Neuronal stem cell (in vitro differentiated cells): Measurements from ENCODE around the gene RNF38. TPM values are rescaled to one million over a fixed set of nuclear protein-coding genes. Genes with fewer than 3 reads are reported as not detected.
A peak's percentile ranks its signal among the peaks of the same experiment; 100 is the strongest.
"Not testable (repeated sequence)": the region's sequence is repeated elsewhere in the genome, so short reads cannot be mapped to it uniquely, and the experiment has no call there.

Source experiments
- DNase-seq: peaks from one replicate; pipeline ENCODE4 v3.0.0-alpha.2; 2013; ENCODE audit warnings: low spot score
- H2AFZ ChIP-seq: one replicate; pipeline ENCODE4 v1.6.1; 2013; ENCODE audit warnings: mild to moderate bottlenecking, low read length, inconsistent platforms
- H2AK5ac ChIP-seq: 2 replicates; pipeline ENCODE4 v1.6.1; 2013; ENCODE audit warnings: low read depth, mild to moderate bottlenecking, inconsistent platforms, low read length, moderate library complexity, mixed read lengths
- H2BK120ac ChIP-seq: 2 replicates; pipeline ENCODE4 v1.6.1; 2013; ENCODE audit warnings: low read depth, mild to moderate bottlenecking, inconsistent platforms, low read length, moderate library complexity, mixed read lengths
- H2BK12ac ChIP-seq: one replicate; pipeline ENCODE4 v1.6.1; 2013; ENCODE audit warnings: low read length, inconsistent platforms
- H2BK15ac ChIP-seq: 2 replicates; pipeline ENCODE4 v1.6.1; 2013; ENCODE audit warnings: mild to moderate bottlenecking, low read length, inconsistent platforms, mixed read lengths
- H2BK5ac ChIP-seq: one replicate; pipeline ENCODE4 v1.6.1; 2013; ENCODE audit warnings: inconsistent platforms, mild to moderate bottlenecking, low read length, moderate library complexity
- H3K14ac ChIP-seq: one replicate; pipeline ENCODE4 v1.6.1; 2013; ENCODE audit warnings: low read length, inconsistent platforms
- H3K18ac ChIP-seq: 2 replicates; pipeline ENCODE4 v1.6.1; 2013; ENCODE audit warnings: low read length, inconsistent platforms
- H3K23ac ChIP-seq: 2 replicates; pipeline ENCODE4 v1.6.1; 2013; ENCODE audit warnings: low read depth, mild to moderate bottlenecking, mixed read lengths, low read length, inconsistent platforms; ENCODE audit not compliant: poor library complexity
- H3K27ac ChIP-seq: replicated peaks from 3 replicates; pipeline ENCODE4 v1.5.1; 2013; ENCODE audit warnings: low read length, inconsistent platforms
- H3K27me3 ChIP-seq, 3 experiments: 2 replicates each; pipeline ENCODE4 v1.6.1; 2013; ENCODE audit warnings: low read length in 3 of 3, mild to moderate bottlenecking in 2 of 3, inconsistent platforms in 1 of 3, low read depth in 1 of 3, mixed read lengths in 1 of 3, moderate library complexity in 1 of 3; ENCODE audit not compliant: control insufficient read depth in 3 of 3, insufficient read depth in 3 of 3
- H3K36me3 ChIP-seq, 2 donors: replicated peaks in 1 of 2; 2 replicates each; pipeline ENCODE4 v1.6.1; 2013; ENCODE audit warnings: low read length in 2 of 2; ENCODE audit not compliant: control insufficient read depth in 2 of 2, insufficient read depth in 2 of 2
- H3K4ac ChIP-seq: 2 replicates; pipeline ENCODE4 v1.6.1; 2013; ENCODE audit warnings: inconsistent platforms, mild to moderate bottlenecking, low read length, moderate library complexity
- H3K4me1 ChIP-seq, 2 donors: 1 replicate in 1 of 2; 2 replicates in 1 of 2; pipeline ENCODE4 v1.6.1; 2013; ENCODE audit warnings: low read length in 2 of 2, low read depth in 1 of 2; ENCODE audit not compliant: control insufficient read depth in 2 of 2, insufficient read depth in 1 of 2
- H3K4me2 ChIP-seq: one replicate; pipeline ENCODE4 v1.6.1; 2013; ENCODE audit warnings: mild to moderate bottlenecking, low read length, inconsistent platforms; ENCODE audit not compliant: insufficient read depth, poor library complexity, severe bottlenecking
- H3K4me3 ChIP-seq, 2 donors: 2 replicates each; pipeline ENCODE4 v1.5.1; 2013; ENCODE audit warnings: low read length in 2 of 2, mild to moderate bottlenecking in 2 of 2, inconsistent platforms in 1 of 2, moderate library complexity in 1 of 2
- H3K79me1 ChIP-seq: one replicate; pipeline ENCODE4 v1.6.1; 2013; ENCODE audit warnings: low read depth, mild to moderate bottlenecking, inconsistent platforms, low read length, moderate library complexity
- H3K9ac ChIP-seq: one replicate; pipeline ENCODE4 v1.6.1; 2013; ENCODE audit warnings: mild to moderate bottlenecking, low read depth, low read length, inconsistent platforms; ENCODE audit not compliant: poor library complexity
- H3K9me3 ChIP-seq, 2 donors: replicated peaks in 1 of 2; 2 replicates each; pipeline versions ENCODE3 to v1.6.1; 2013; ENCODE audit warnings: low read length in 2 of 2, mild to moderate bottlenecking in 2 of 2, inconsistent platforms in 1 of 2, low read depth in 1 of 2, mixed read lengths in 1 of 2, moderate library complexity in 1 of 2; ENCODE audit not compliant: control insufficient read depth in 2 of 2, insufficient read depth in 1 of 2
- H4K8ac ChIP-seq: one replicate; pipeline ENCODE4 v1.6.1; 2013; ENCODE audit warnings: low read depth, mild to moderate bottlenecking, inconsistent platforms, low read length, moderate library complexity
- H4K91ac ChIP-seq: one replicate; pipeline ENCODE4 v1.6.1; 2013; ENCODE audit warnings: low read length, low read depth, mild to moderate bottlenecking, inconsistent platforms; ENCODE audit not compliant: poor library complexity
- WGBS, 2 donors: extraction: QIAGEN DNeasy Blood & Tissue Kit; methylation state at CpG; one replicate each; pipeline ENCODE4 v1.1.7; 2013; ENCODE audit warnings: missing lambda C conversion rate in 2 of 2, mixed read lengths in 1 of 2; ENCODE audit not compliant: insufficient read length in 2 of 2, insufficient replicate concordance in 1 of 2; ENCODE audit errors: extremely low coverage in 2 of 2; 5-methylcytosine and 5-hydroxymethylcytosine counted together
- polyA plus RNA-seq, 2 experiments: library from polyadenylated mRNA; stranded (reverse); fragments of 200-250 nt; gene quantifications; one replicate each; pipeline ENCODE4 v1.2.3, GENCODE V29; 2013

The RNF38 gene
- 32.1 TPM for polyA plus RNA-seq (2013, experiment 1 of 2)
- 33.7 TPM for polyA plus RNA-seq (2013, experiment 2 of 2)

GRCh38 chr9:36399980-36400331, at the start of gene RNF38:
Gene RNF38 (minus strand): TSS chr9:36400269. CDS start chr9:36400108, 161 bp downstream.
- Histone ChIP-seq H3K18ac (peak within 1 kb of the TSS; percentile 98), H4K91ac (no peak within 1 kb of the TSS), H2BK15ac (no peak within 1 kb of the TSS), H3K79me1 (no peaks in the 10 kb centered on the region), H3K4me2 (peak within 1 kb of the TSS; percentile 51), H2AFZ (peak within 1 kb of the TSS; percentile 93), H3K9ac (peak within 1 kb of the TSS; percentile 95), H4K8ac (peak within 1 kb of the TSS; percentile 44), H3K4me3 (peak within 1 kb of the TSS; percentile 84 to 98), H3K14ac (no peak within 1 kb of the TSS), H2BK120ac (peak within 1 kb of the TSS; percentile 36), H3K27ac (peak within 1 kb of the TSS; percentile 97), H2AK5ac (no peak within 1 kb of the TSS), H3K27me3 (no peaks in the 10 kb centered on the region), H3K4ac (no peak within 1 kb of the TSS), H2BK12ac (no peak within 1 kb of the TSS), H3K23ac (peak within 1 kb of the TSS; percentile 90), H3K9me3 (peaks cover 0 to 10% of the 10 kb centered on the region in 2 donors), H3K36me3 (peaks cover 0 to 25% of the 10 kb centered on the region in 2 donors), H3K4me1 (peaks cover 3 to 11% of the 10 kb centered on the region in 2 donors), H2BK5ac (peak within 1 kb of the TSS; percentile 73)
- no peak for DNase-seq
- no CpG with 5 or more reads among the region's 12 CpGs for WGBS, 2 donors

DNA sequence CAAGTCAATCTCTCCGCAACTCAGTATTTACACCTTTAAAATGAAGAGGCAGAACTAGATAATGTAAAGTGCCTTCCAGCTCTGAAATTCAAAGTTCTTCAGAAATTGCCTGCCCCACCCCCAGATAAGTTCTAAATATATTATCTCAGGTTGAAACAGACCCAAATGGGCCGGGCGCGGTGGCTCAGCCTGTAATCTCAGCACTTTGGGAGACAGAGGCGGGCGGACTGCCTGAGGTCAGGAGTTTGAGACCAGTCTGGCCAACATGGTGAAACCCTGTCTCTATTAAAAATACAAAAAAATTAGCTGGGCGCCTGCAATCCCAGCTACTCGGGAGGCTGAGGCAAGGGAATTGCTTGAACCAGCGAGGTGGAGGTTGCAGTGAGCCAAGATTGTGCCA, 48.5 kb upstream of the RNF38 start:
- not testable (repeated sequence) for H4K8ac ChIP-seq, H3K4me3 ChIP-seq, H2BK5ac ChIP-seq, H3K79me1 ChIP-seq, H2BK12ac ChIP-seq, H3K18ac ChIP-seq, DNase-seq, H3K14ac ChIP-seq, H2BK15ac ChIP-seq, H2AFZ ChIP-seq, H3K27me3 ChIP-seq, H3K27ac ChIP-seq, H3K4ac ChIP-seq, H2BK120ac ChIP-seq, H3K23ac ChIP-seq, H3K36me3 ChIP-seq, H3K9me3 ChIP-seq, H3K4me2 ChIP-seq, H2AK5ac ChIP-seq, H3K4me1 ChIP-seq, H3K9ac ChIP-seq, H4K91ac ChIP-seq
- no CpG with 5 or more reads among the region's 9 CpGs for WGBS, 2 donors

GRCh38 chr9:36448017-36448416, 47.9 kb upstream of the RNF38 start:
- peaks cover 5% of the 10 kb centered on the region for H3K79me1 ChIP-seq
- no peak overlapping the region for H3K9ac ChIP-seq
- DNase-seq, result no peak
- H3K27me3 ChIP-seq, result no peaks in the 10 kb centered on the region
- H4K8ac ChIP-seq, result no peak overlapping the region
- no peak overlapping the region for H2AK5ac ChIP-seq
- no peak overlapping the region for H3K4me3 ChIP-seq
- H2BK5ac ChIP-seq, result no peak overlapping the region
- H2AFZ ChIP-seq, result no peak overlapping the region
- no peak overlapping the region for H3K23ac ChIP-seq
- H3K4ac ChIP-seq, result no peak overlapping the region
- no CpG with 5 or more reads among the region's 1 CpG for WGBS, 2 donors
- H4K91ac ChIP-seq, result no peak overlapping the region
- peaks cover 1 to 3% of the 10 kb centered on the region in 2 donors for H3K9me3 ChIP-seq
- H3K14ac ChIP-seq, result no peak overlapping the region
- no peak overlapping the region for H2BK15ac ChIP-seq
- H3K36me3 ChIP-seq, result peaks cover 0 to 2% of the 10 kb centered on the region in 2 donors
- H2BK12ac ChIP-seq, result no peak overlapping the region
- no peak overlapping the region for H2BK120ac ChIP-seq
- H3K18ac ChIP-seq, result no peak overlapping the region
- no peak overlapping the region for H3K4me2 ChIP-seq
- H3K27ac ChIP-seq, result no peak overlapping the region
- peaks cover 3 to 6% of the 10 kb centered on the region in 2 donors for H3K4me1 ChIP-seq

DNA sequence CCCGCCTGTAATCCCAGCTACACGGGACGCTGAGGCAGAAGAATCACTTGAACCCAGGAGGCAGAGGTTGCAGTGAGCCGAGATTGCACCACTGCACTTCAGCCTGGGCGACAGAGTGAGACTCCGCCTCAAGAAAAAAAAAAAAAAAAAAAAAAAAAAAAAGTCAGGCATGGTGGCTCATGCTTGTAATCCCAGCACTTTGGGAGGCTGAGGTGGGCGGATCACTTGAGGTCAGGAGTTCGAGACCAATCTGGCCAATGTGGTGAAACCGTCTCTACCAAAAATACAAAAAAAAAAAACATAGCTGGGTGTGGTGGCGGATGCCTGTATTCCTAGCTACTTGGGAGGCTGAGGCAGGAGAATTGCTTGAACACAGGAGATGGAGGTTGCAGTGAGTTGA, 46.6 kb upstream of the RNF38 start:
- DNase-seq, H3K36me3 ChIP-seq, H4K8ac ChIP-seq, H3K9ac ChIP-seq, H3K27ac ChIP-seq, H2BK5ac ChIP-seq, H2BK120ac ChIP-seq, H3K23ac ChIP-seq, H3K4me3 ChIP-seq, H2AK5ac ChIP-seq, H2AFZ ChIP-seq, H2BK12ac ChIP-seq, H3K27me3 ChIP-seq, H3K4ac ChIP-seq, H3K4me1 ChIP-seq, H3K9me3 ChIP-seq, H3K14ac ChIP-seq, H2BK15ac ChIP-seq, H4K91ac ChIP-seq, H3K79me1 ChIP-seq, H3K18ac ChIP-seq, H3K4me2 ChIP-seq: not testable (repeated sequence)
- WGBS, 2 donors, result no CpG with 5 or more reads among the region's 10 CpGs
